Vagina (tissue), 2 donors: ENCODE results near the gene CNIH1. TPM values are rescaled to one million over a fixed set of nuclear protein-coding genes. Genes with fewer than 3 reads are reported as not detected.

ENCODE experiments used
- DNase-seq, 2 donors: peaks; one replicate each; pipeline ENCODE4 v3.0.0-alpha.2; 2017; ENCODE audit errors: extremely low spot score in 2 of 2
- H3K27ac ChIP-seq: fragments of 200-600 bp; sonication (generic); one replicate; pipeline ENCODE4 v1.5.1; 2019
- H3K27me3 ChIP-seq: fragments of 200-600 bp; sonication (generic); one replicate; pipeline ENCODE4 v1.5.1; 2019
- H3K36me3 ChIP-seq, 2 donors: fragments of 200-600 bp; sonication (generic); one replicate each; pipeline ENCODE4 v1.5.1; 2017 to 2019
- H3K4me1 ChIP-seq: fragments of 200-600 bp; sonication (generic); one replicate; pipeline ENCODE4 v1.5.1; 2019
- H3K4me3 ChIP-seq, 2 donors: fragments of 200-600 bp; sonication (generic); 1 replicate in 1 of 2; 2 replicates in 1 of 2; pipeline ENCODE4 v1.5.1; 2016 to 2019
- H3K9me3 ChIP-seq: fragments of 200-600 bp; sonication (generic); one replicate; pipeline ENCODE4 v1.5.1; 2019
- POLR2A ChIP-seq, 2 donors: fragments of 450-650 bp; IDR thresholded peaks; one replicate each; pipeline ENCODE4 v1.6.1; 2017; ENCODE audit warnings: antibody characterized with exemption in 2 of 2, mild to moderate bottlenecking in 2 of 2, moderate library complexity in 2 of 2
- POLR2AphosphoS5 ChIP-seq, 2 donors: sonication (generic); formaldehyde crosslinking; IDR thresholded peaks; one replicate each; pipeline ENCODE4 v1.9.0; 2017; ENCODE audit warnings: antibody characterized with exemption in 2 of 2, mild to moderate bottlenecking in 2 of 2, low read depth in 1 of 2; ENCODE audit not compliant: insufficient read depth in 1 of 2
- intact Hi-C: fragments of 100-400 bp; cut with DNase I; formaldehyde crosslinking; loops from one replicate; pipeline ENCODE4 v1.15.1; 2023
- total RNA-seq: library from RNA; depleted of rRNA; stranded (reverse); fragments of >200 nt; gene quantifications from one replicate; pipeline ENCODE4 v1.2.3, GENCODE V29; 2016
- TF ChIP-seq, protein P1 (sequence below), 3 experiments: fragments of 450-650 bp in 2 of 3; fragments of 200-600 bp in 1 of 3; sonication (generic) in 1 of 3; IDR thresholded peaks; one replicate each; pipeline ENCODE4 v1.5.1; 2017 to 2019; ENCODE audit warnings: antibody characterized with exemption in 3 of 3, mild to moderate bottlenecking in 2 of 3, moderate library complexity in 2 of 3

Gene CNIH1
- total RNA-seq, 1 donor from 2014 or later = 124 TPM

DNA sequence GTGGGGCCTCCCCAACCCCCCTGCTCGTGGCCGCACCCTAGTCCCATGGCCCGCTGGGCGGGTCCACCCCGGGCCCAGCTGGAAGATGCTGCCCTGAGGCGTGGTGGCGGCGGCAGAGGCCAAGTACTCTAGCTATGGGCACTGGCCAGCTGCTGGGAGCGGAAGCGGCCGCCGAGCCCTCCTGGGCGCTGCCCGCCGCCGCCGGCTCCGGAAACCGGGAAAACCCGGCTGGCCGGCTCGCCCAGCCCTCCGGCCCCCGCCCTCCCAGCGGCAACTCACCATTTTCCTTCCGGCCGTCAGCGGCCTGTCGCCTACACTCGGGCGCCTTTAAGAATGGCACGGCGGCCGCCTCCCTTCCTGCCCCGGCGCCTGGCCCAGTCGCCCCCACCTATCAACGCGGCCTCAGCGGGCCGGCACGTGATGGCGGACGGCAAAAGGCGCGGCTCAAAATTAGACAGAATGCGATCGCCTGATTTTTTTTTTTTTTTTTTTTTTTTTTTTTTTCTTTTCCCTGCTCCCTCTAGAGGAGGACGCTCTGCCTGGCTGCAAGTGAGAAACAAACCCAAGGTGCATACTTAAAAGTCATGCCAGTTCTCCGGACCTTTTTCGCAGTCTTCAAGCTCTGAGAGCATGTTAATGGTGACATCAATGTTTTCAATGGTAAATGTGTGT is 47.6 kb upstream of the CNIH1 start, which contains the start of gene GMFB:
Gene GMFB, minus strand, starts transcription at position 335 of the 672 bp plus-strand sequence. Its CDS starts 53 bp downstream, at position 282.
- intact Hi-C loops = no loop called here

GRCh38 chr14:54488318-54488645 is 47.1 kb upstream of the CNIH1 start:
- no peak for DNase-seq
- intact Hi-C loops = no loop called here
- Histone ChIP-seq H3K27ac (peak overlapping the region; percentile 91), H3K36me3 (peaks cover 0 to under 1% of the 10 kb centered on the region in 2 donors), H3K4me3 (peak overlapping the region; percentile 69 to 85), H3K4me1 (peaks cover 54% of the 10 kb centered on the region), H3K9me3 (no peaks in the 10 kb centered on the region), H3K27me3 (no peaks in the 10 kb centered on the region)
- no peak for TF ChIP-seq POLR2A (IDR thresholded peaks at IDR 0.05)
- TF ChIP-seq, protein P1, sequence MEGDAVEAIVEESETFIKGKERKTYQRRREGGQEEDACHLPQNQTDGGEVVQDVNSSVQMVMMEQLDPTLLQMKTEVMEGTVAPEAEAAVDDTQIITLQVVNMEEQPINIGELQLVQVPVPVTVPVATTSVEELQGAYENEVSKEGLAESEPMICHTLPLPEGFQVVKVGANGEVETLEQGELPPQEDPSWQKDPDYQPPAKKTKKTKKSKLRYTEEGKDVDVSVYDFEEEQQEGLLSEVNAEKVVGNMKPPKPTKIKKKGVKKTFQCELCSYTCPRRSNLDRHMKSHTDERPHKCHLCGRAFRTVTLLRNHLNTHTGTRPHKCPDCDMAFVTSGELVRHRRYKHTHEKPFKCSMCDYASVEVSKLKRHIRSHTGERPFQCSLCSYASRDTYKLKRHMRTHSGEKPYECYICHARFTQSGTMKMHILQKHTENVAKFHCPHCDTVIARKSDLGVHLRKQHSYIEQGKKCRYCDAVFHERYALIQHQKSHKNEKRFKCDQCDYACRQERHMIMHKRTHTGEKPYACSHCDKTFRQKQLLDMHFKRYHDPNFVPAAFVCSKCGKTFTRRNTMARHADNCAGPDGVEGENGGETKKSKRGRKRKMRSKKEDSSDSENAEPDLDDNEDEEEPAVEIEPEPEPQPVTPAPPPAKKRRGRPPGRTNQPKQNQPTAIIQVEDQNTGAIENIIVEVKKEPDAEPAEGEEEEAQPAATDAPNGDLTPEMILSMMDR (IDR thresholded peaks at IDR 0.05) = no peak
- no peak for TF ChIP-seq POLR2AphosphoS5 (IDR thresholded peaks at IDR 0.05; ENCODE audit: insufficient read depth in 1 of 2, low read depth in 1 of 2)

More for the DNA sequence above, 47.6 kb upstream of the CNIH1 start, which contains the start of gene GMFB:
- no peaks in the 10 kb centered on the region for H3K27me3 ChIP-seq
- DNase-seq = peak in 1 of 2 donors; percentile 91
- H3K4me1 ChIP-seq = peaks cover 54% of the 10 kb centered on the region
- no peaks in the 10 kb centered on the region for H3K36me3 ChIP-seq
- peak within 1 kb of the TSS; percentile 91 for H3K27ac ChIP-seq
- peak in 1 of 2 donors; percentile 66 for TF ChIP-seq POLR2A (IDR thresholded peaks at IDR 0.05)
- TF ChIP-seq, protein P1 (IDR thresholded peaks at IDR 0.05) = peak in 2 of 3 experiments; percentile 3 to 26
- peak; percentile 86 to 90 for TF ChIP-seq POLR2AphosphoS5 (IDR thresholded peaks at IDR 0.05; ENCODE audit: insufficient read depth in 1 of 2, low read depth in 1 of 2)
- H3K4me3 ChIP-seq = peak within 1 kb of the TSS; percentile 69 to 85
- H3K9me3 ChIP-seq = no peaks in the 10 kb centered on the region

DNA sequence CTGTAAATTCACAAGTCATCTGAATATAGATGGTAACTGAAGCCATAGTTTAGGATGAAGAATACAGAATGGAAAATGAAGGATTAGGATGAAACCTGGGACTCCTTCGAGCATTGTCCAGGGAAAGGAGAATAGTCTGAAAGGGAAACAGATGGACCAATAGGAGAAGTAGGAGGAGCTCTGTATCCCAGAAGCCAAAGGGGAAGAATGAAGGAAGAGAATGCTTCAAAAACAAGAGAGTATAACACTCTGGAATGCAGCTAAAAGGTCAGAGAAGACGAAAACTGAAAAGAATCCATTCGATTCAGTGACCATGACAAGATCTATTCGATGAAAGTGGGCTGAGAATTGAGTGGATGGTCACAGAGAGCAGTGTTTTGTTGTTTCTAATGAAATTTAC is 46.6 kb upstream of the CNIH1 start:
- Histone ChIP-seq H3K4me1 (peaks cover 54% of the 10 kb centered on the region), H3K36me3 (peaks cover 0 to 6% of the 10 kb centered on the region in 2 donors), H3K9me3 (no peaks in the 10 kb centered on the region), H3K27ac (peak overlapping the region; percentile 91), H3K27me3 (no peaks in the 10 kb centered on the region), H3K4me3 (peak overlapping the region; percentile 69 to 85)
- DNase-seq = no peak
- intact Hi-C loops = no loop called here
- TF ChIP-seq POLR2AphosphoS5 (IDR thresholded peaks at IDR 0.05; ENCODE audit: insufficient read depth in 1 of 2, low read depth in 1 of 2) = no peak
- TF ChIP-seq POLR2A (IDR thresholded peaks at IDR 0.05) = no peak
- TF ChIP-seq, protein P1 (IDR thresholded peaks at IDR 0.05) = no peak

- peaks cover 60% of the 10 kb centered on the region for H3K4me1 ChIP-seq
- H3K4me3 ChIP-seq = no peak overlapping the region
- no peaks in the 10 kb centered on the region for H3K9me3 ChIP-seq
- H3K27ac ChIP-seq = no peak overlapping the region
- intact Hi-C loops = no loop called here
- no peak for DNase-seq
- no peaks in the 10 kb centered on the region for H3K27me3 ChIP-seq
- TF ChIP-seq POLR2AphosphoS5 (IDR thresholded peaks at IDR 0.05; ENCODE audit: insufficient read depth in 1 of 2, low read depth in 1 of 2) = no peak
- TF ChIP-seq POLR2A (IDR thresholded peaks at IDR 0.05) = no peak
- TF ChIP-seq, protein P1 (IDR thresholded peaks at IDR 0.05) = no peak
- H3K36me3 ChIP-seq = peaks cover 0 to 14% of the 10 kb centered on the region in 2 donors
These were observed 45.5 kb upstream of the CNIH1 start for GRCh38 chr14:54486685-54487084.

GRCh38 chr14:54483846-54484245 is 42.7 kb upstream of the CNIH1 start:
- TF ChIP-seq POLR2A (IDR thresholded peaks at IDR 0.05) (no peak), POLR2AphosphoS5 (IDR thresholded peaks at IDR 0.05; ENCODE audit: insufficient read depth in 1 of 2, low read depth in 1 of 2) (no peak)
- TF ChIP-seq, protein P1 (IDR thresholded peaks at IDR 0.05) = no peak
- peaks cover 0 to 22% of the 10 kb centered on the region in 2 donors for H3K36me3 ChIP-seq
- H3K4me1 ChIP-seq = peaks cover 44% of the 10 kb centered on the region
- H3K9me3 ChIP-seq = no peaks in the 10 kb centered on the region
- no peak overlapping the region for H3K27ac ChIP-seq
- DNase-seq = no peak
- no peak overlapping the region for H3K4me3 ChIP-seq
- H3K27me3 ChIP-seq = no peaks in the 10 kb centered on the region
- intact Hi-C loops = no loop called here
